ENCODE data around the gene BACH2. TPM values are rescaled to one million over a fixed set of nuclear protein-coding genes. Genes with fewer than 3 reads are reported as not detected.
A peak's percentile ranks its signal among the peaks of the same experiment; 100 is the strongest.

The BACH2 gene
- total RNA-seq, 6 donors from 2014 or later, result 3.1 to 6.8 (median 5.3) TPM

DNA sequence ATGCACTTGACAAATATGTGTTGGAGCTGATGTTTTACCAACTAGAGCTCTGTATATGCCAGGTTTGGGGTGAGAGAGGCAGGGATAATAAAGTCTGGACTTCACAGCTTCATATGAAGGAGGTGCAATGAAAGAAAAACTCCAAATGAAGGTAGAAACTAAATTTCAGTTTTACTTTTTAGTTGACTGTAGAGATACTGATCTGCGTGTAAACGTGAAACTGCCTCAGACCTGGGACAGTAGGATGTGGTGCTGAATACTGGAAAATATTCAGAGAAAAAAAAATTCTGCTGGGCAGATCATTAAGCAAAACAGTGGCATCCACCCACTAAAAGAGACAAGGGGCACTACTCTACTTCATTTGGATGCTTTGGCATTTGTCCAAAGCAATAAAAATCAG is 94.5 kb downstream of the BACH2 start:
- TF ChIP-seq POLR2AphosphoS5 (IDR thresholded peaks at IDR 0.05) (no peak), POLR2A (IDR thresholded peaks at IDR 0.05) (no peak), CTCF (IDR thresholded peaks at IDR 0.05) (no peak), EP300 (IDR thresholded peaks at IDR 0.05) (no peak)
- 59 to 69% methylated on average over 2 of the region's 2 CpGs for WGBS, 2 donors
- no peak overlapping the region for H3K4me3 ChIP-seq

GRCh38 chr6:90199900-90200299 is 96.7 kb downstream of the BACH2 start:
- ATAC-seq (ENCODE audit: low FRiP score in 2 of 2) (no peak), DNase-seq (no peak)
- H3K4me1 ChIP-seq, result peaks cover 0 to 14% (median 6%) of the 10 kb centered on the region in 4 donors
- H3K27ac ChIP-seq, result no peak overlapping the region
- H3K27me3 ChIP-seq, result no peaks in the 10 kb centered on the region
- TF ChIP-seq POLR2AphosphoS5 (IDR thresholded peaks at IDR 0.05) (no peak), EP300 (IDR thresholded peaks at IDR 0.05) (no peak), POLR2A (IDR thresholded peaks at IDR 0.05) (no peak), CTCF (IDR thresholded peaks at IDR 0.05) (no peak)
- H3K9me3 ChIP-seq, result no peaks in the 10 kb centered on the region
- WGBS, 2 donors, result 78 to 84% methylated on average over 4 of the region's 4 CpGs
- H3K4me3 ChIP-seq, result no peak overlapping the region
- no peaks in the 10 kb centered on the region for H3K36me3 ChIP-seq

More for the DNA sequence above, 94.5 kb downstream of the BACH2 start:
- DNase-seq (no peak), ATAC-seq (ENCODE audit: low FRiP score in 2 of 2) (no peak)
- no peaks in the 10 kb centered on the region for H3K27me3 ChIP-seq
- H3K27ac ChIP-seq, result no peak overlapping the region
- peaks cover 0 to 15% (median 7%) of the 10 kb centered on the region in 4 donors for H3K4me1 ChIP-seq
- no peaks in the 10 kb centered on the region for H3K36me3 ChIP-seq
- no peaks in the 10 kb centered on the region for H3K9me3 ChIP-seq

DNA sequence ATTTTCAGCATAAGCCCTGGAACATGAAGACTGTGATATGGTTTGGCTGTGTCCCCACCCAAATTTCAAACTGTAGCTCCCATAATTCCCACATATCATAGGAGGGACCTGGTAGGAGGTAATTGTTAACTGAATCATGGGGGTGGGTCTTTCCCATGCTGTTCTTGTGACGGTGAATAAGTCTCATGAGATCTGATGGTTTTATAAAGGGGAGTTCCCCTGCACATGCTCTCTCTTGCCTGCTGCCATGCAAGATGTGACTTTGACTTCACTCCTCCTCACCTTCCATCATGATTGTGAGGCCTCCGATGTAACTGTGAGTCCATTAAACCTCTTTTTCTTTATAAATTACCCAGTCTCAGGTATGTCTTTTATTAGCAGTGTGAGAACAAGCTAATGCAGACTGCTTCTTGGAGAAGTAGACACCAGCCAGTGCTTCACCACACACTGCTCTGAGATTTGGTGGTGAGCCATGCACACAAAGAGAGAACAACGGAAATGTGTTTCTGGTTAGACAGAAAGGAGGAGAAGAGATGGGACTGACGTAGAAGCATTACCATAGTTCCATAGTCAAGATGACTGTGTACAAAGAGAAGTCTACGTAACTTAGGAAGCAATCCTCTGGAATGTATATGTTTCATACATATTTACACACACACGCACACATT is 97.8 kb downstream of the BACH2 start:
- ATAC-seq (ENCODE audit: low FRiP score in 2 of 2) (no peak), DNase-seq (no peak)
- H3K9me3 ChIP-seq, result no peaks in the 10 kb centered on the region
- H3K27ac ChIP-seq, result no peak overlapping the region
- H3K36me3 ChIP-seq, result no peaks in the 10 kb centered on the region
- WGBS, 2 donors, result 95 to 97% methylated on average over 6 of the region's 6 CpGs
- peaks cover 0 to 10% (median 4%) of the 10 kb centered on the region in 4 donors for H3K4me1 ChIP-seq
- H3K4me3 ChIP-seq, result no peak overlapping the region
- TF ChIP-seq POLR2A (IDR thresholded peaks at IDR 0.05) (no peak), CTCF (IDR thresholded peaks at IDR 0.05) (no peak), POLR2AphosphoS5 (IDR thresholded peaks at IDR 0.05) (no peak), EP300 (IDR thresholded peaks at IDR 0.05) (no peak)
- no peaks in the 10 kb centered on the region for H3K27me3 ChIP-seq

GRCh38 chr6:90197854-90198496 is 98.7 kb downstream of the BACH2 start:
- no peaks in the 10 kb centered on the region for H3K36me3 ChIP-seq
- no peak overlapping the region for H3K27ac ChIP-seq
- no peaks in the 10 kb centered on the region for H3K27me3 ChIP-seq
- H3K9me3 ChIP-seq, result no peaks in the 10 kb centered on the region
- peaks cover 0 to 7% (median 3%) of the 10 kb centered on the region in 4 donors for H3K4me1 ChIP-seq
- ATAC-seq (ENCODE audit: low FRiP score in 2 of 2), result peak in 1 of 2 donors; percentile 61
- 74 to 90% methylated on average over 7 to 8 of the region's 8 CpGs for WGBS, 2 donors
- DNase-seq, result peak in 1 of 2 donors; percentile 58
- H3K4me3 ChIP-seq, result no peak overlapping the region
- TF ChIP-seq POLR2AphosphoS5 (IDR thresholded peaks at IDR 0.05) (peak in 1 of 2 donors; percentile 37), CTCF (IDR thresholded peaks at IDR 0.05) (no peak), POLR2A (IDR thresholded peaks at IDR 0.05) (no peak), EP300 (IDR thresholded peaks at IDR 0.05) (peak in 1 of 4 donors; percentile 45)

Data from upper lobe of left lung (tissue), 6 donors.